Caco-2 (cell line): ENCODE results near the gene PSMD9. TPM values are rescaled to one million over a fixed set of nuclear protein-coding genes. Genes with fewer than 3 reads are reported as not detected.

Experiments used
- BruUV-seq: library from RNA; stranded (reverse); fragments of 400-500 nt; replicated peaks from 2 replicates; lab custom pipeline; 2021; lab: Mats Ljungman, UMichigan
- CTCF ChIA-PET: fragments of 300-600 bp; sonication (Branson Sonifier 250); formaldehyde crosslinking; loops from one replicate; lab custom pipeline; 2022; ENCODE audit warnings: antibody characterized with exemption; lab: Charles Lee
- POLR2A ChIA-PET: fragments of 300-600 bp; sonication (Branson Sonifier 250); formaldehyde crosslinking; loops from one replicate; lab custom pipeline; 2022; ENCODE audit warnings: antibody characterized with exemption; lab: Charles Lee
- DNase-seq, 2 experiments: peaks; one replicate each; pipeline versions ENCODE4 v3.0.0 to v3.0.0-alpha.2; 2020 to 2022
- H3K27me3 ChIP-seq: replicated peaks from 2 replicates; pipeline ENCODE4 v1.6.0; 2011; ENCODE audit warnings: low read length; ENCODE audit not compliant: control insufficient read depth, insufficient read depth
- H3K36me3 ChIP-seq: 2 replicates; pipeline ENCODE4 v1.5.1; 2011; ENCODE audit warnings: low read length; ENCODE audit not compliant: control insufficient read depth, insufficient read depth
- H3K4me1 ChIP-seq: fragments of 250-450 bp; sonication (Bioruptor Pico); 2 replicates; pipeline ENCODE4 v1.5.1; 2020; ENCODE audit warnings: mild to moderate bottlenecking
- H3K4me3 ChIP-seq: 2 replicates; pipeline ENCODE4 v1.5.1; 2011; ENCODE audit warnings: low read depth, mild to moderate bottlenecking, control low read depth, low read length
- H3K9me3 ChIP-seq: fragments of 250-450 bp; sonication (Bioruptor Pico); 2 replicates; pipeline ENCODE4 v1.5.1; 2020; ENCODE audit warnings: mild to moderate bottlenecking, moderate library complexity
- H3K27ac Mint-ChIP-seq: one replicate; pipeline ENCODE4 v1.8.0; 2022; ENCODE audit warnings: mixed read lengths; ENCODE audit not compliant: unreplicated experiment
- H3K27me3 Mint-ChIP-seq: one replicate; pipeline ENCODE4 v1.8.0; 2022; ENCODE audit warnings: mixed read lengths; ENCODE audit not compliant: insufficient read depth, unreplicated experiment
- H3K36me3 Mint-ChIP-seq: one replicate; pipeline ENCODE4 v1.8.0; 2022; ENCODE audit warnings: mild to moderate bottlenecking, mixed read lengths; ENCODE audit not compliant: insufficient read depth, unreplicated experiment
- H3K4me1 Mint-ChIP-seq: one replicate; pipeline ENCODE4 v1.8.0; 2022; ENCODE audit warnings: low read depth, mixed read lengths; ENCODE audit not compliant: unreplicated experiment
- H3K4me3 Mint-ChIP-seq: one replicate; pipeline ENCODE4 v1.8.0; 2022; ENCODE audit warnings: mild to moderate bottlenecking, moderate library complexity, mixed read lengths; ENCODE audit not compliant: unreplicated experiment
- H3K9me3 Mint-ChIP-seq: one replicate; pipeline ENCODE4 v1.8.0; 2022; ENCODE audit warnings: mixed read lengths; ENCODE audit not compliant: unreplicated experiment
- intact Hi-C: fragments of 100-400 bp; cut with micrococcal nuclease; formaldehyde crosslinking; loops from one replicate; pipeline ENCODE4 v1.10.0; 2022; ENCODE audit not compliant: unreplicated experiment
- total RNA-seq: library from RNA; stranded (reverse); gene quantifications from 2 replicates; pipeline ENCODE4 v1.2.3, GENCODE V29; 2022
- TF ChIP-seq, protein P1 (sequence below), 2 experiments: fragments of 200-600 bp in 1 of 2; IDR thresholded peaks; 1 replicate in 1 of 2; 2 replicates in 1 of 2; pipeline versions ENCODE4 v1.5.1 to v1.8.0; 2011 to 2022; ENCODE audit warnings: antibody characterized with exemption in 1 of 2, control low read depth in 1 of 2, inconsistent platforms in 1 of 2, low read depth in 1 of 2, low read length in 1 of 2, mild to moderate bottlenecking in 1 of 2, moderate library complexity in 1 of 2; ENCODE audit not compliant: insufficient read depth in 1 of 2, severe bottlenecking in 1 of 2, unreplicated experiment in 1 of 2

Gene PSMD9
- total RNA-seq, 1 experiment from 2014 or later: 53.0 TPM

DNA sequence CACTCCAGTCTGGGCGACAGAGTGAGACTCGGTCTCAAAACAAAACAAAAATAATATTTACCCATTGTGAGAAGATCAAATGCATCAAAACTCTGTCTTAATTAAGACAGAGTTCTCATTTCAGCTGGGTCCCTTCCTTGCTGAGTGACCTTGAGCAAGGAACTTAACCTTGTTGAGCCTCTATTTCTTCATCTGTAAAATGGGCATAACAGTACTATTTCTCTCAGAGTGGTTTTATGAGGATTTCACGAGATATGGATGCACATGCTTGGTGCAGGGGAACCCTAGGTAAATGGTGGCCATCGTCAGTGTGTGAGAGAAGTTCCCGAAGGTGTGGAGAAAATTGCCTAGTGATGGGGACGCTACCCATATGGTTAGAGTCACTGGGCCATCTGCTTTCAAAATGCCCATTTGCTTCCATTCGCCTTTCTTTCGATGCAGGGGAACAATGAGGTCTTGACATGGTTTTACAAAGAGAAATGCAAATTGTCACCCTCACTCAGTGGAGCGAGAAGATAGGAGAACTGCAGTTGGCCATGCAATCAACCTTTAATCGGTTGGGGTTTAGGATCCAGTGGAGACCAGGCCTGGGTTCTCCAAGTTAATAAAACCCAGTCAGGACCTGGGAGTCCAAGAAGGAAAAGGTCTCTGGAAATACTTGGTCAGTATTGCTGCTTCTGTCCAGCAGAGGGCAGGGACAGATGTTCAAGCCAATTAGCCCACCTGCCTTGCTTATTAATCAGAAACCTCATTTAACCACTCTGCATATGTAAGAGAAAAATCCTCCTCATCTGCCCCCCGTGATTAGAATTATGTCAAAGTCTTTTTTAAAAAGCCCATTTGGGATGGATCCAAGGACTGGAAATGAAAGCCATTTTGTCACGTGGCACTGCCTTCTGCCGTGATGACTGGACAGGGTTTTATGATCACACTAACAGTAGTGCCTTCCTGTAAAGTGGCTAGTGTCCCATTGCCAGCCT lies 67.0 kb downstream of the PSMD9 start:
- TF ChIP-seq, protein P1, sequence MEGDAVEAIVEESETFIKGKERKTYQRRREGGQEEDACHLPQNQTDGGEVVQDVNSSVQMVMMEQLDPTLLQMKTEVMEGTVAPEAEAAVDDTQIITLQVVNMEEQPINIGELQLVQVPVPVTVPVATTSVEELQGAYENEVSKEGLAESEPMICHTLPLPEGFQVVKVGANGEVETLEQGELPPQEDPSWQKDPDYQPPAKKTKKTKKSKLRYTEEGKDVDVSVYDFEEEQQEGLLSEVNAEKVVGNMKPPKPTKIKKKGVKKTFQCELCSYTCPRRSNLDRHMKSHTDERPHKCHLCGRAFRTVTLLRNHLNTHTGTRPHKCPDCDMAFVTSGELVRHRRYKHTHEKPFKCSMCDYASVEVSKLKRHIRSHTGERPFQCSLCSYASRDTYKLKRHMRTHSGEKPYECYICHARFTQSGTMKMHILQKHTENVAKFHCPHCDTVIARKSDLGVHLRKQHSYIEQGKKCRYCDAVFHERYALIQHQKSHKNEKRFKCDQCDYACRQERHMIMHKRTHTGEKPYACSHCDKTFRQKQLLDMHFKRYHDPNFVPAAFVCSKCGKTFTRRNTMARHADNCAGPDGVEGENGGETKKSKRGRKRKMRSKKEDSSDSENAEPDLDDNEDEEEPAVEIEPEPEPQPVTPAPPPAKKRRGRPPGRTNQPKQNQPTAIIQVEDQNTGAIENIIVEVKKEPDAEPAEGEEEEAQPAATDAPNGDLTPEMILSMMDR (IDR thresholded peaks at IDR 0.05; ENCODE audit: insufficient read depth in 1 of 2, low read depth in 1 of 2, low read length in 1 of 2, severe bottlenecking in 1 of 2, unreplicated experiment in 1 of 2): peak; percentile 57
- ChIA-PET CTCF (no interaction called here), POLR2A (no interaction called here)
- peak in 1 of 2 experiments; percentile 22 for DNase-seq
- Mint-ChIP-seq H3K27me3 (no peaks in the 10 kb centered on the region), H3K27ac (no peak overlapping the region), H3K9me3 (no peaks in the 10 kb centered on the region), H3K4me3 (no peak overlapping the region), H3K4me1 (no peaks in the 10 kb centered on the region), H3K36me3 (no peaks in the 10 kb centered on the region)
- no peaks in the 10 kb centered on the region for H3K9me3 ChIP-seq
- no peaks in the 10 kb centered on the region for H3K36me3 ChIP-seq
- no peaks in the 10 kb centered on the region for H3K4me1 ChIP-seq
- intact Hi-C loops: loop anchor here (10.0 kb wide), 1 partner anchor 59 kb away; no protein-coding TSS in a partner anchor
- no peak overlapping the region for H3K4me3 ChIP-seq
- no peaks in the 10 kb centered on the region for H3K27me3 ChIP-seq
- no TSS peak for BruUV-seq

DNA sequence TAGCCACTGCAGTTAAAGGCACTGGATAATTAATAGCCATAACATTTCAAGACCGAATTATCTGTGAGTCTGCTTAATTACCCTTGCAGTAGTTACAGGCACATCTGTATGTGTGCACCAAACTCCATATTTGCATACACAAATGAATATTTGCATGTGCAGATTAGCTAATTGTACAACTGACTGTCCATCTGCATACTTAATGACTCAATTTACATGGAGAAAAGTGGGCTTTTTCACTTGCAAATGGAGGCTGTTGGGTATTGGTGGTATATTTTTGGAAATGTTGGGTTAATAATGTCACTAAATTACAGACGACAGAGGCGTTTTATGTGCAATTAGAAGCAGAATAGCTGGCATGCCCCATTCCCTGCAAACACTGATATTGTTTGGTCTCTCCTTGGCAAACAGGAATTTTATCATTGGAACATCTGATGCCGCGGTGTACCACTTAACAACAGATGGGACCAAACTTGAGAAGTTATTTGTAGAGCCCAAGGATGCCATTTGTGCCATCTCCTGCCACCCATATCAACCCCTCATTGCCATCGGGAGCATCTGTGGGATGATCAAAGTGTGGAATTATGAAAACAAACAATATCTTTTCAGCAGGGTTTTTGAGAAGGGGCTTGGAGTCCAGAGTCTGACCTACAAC lies 69.4 kb downstream of the PSMD9 start:
- peaks cover 6% of the 10 kb centered on the region for H3K4me1 Mint-ChIP-seq
- intact Hi-C loops: loop anchor here (10.0 kb wide), 1 partner anchor 57 kb away; no protein-coding TSS in a partner anchor
- TF ChIP-seq, protein P1 (IDR thresholded peaks at IDR 0.05; ENCODE audit: insufficient read depth in 1 of 2, low read depth in 1 of 2, low read length in 1 of 2, severe bottlenecking in 1 of 2, unreplicated experiment in 1 of 2): no peak
- Histone ChIP-seq H3K4me1 (no peaks in the 10 kb centered on the region), H3K4me3 (no peak overlapping the region), H3K36me3 (no peaks in the 10 kb centered on the region), H3K27me3 (no peaks in the 10 kb centered on the region), H3K9me3 (no peaks in the 10 kb centered on the region)
- H3K9me3 Mint-ChIP-seq: no peaks in the 10 kb centered on the region
- H3K4me3 Mint-ChIP-seq: no peak overlapping the region
- CTCF ChIA-PET: no interaction called here
- no peaks in the 10 kb centered on the region for H3K36me3 Mint-ChIP-seq
- BruUV-seq: no TSS peak
- no peak for DNase-seq
- no peaks in the 10 kb centered on the region for H3K27me3 Mint-ChIP-seq
- POLR2A ChIA-PET: no interaction called here
- H3K27ac Mint-ChIP-seq: no peak overlapping the region

DNA sequence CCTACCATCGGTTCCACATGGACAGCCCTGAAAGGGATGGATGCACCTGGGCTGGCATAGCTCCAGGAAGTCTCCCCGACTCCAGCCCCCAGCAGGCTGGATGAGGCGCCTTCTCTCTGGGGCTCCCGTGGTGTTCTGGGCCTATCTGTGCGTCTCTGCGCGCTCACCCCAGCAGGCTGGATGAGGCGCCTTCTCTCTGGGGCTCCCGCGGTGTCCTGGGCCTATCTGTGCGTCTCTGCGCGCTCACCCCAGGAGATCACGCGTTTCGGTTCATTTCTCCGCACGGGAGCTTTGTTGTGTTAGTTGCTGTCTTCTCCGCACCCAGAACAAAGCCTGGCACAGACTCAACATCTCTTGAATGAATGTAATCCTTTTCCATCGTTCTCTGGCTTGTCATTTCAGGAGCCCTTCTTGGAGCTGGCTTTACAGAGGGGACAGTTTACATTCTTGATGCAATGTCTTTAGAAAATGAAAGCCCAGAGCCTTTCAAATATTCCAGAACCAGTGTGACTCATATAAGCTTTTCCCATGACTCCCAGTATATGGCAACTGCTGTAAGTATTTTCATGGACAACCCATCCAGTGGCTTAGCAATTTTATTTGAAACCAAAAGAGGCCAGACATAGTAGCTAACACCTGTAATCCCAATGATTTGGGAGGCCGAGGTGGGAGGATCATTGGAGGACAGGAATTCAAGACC lies 70.1 kb downstream of the PSMD9 start:
- Histone ChIP-seq H3K9me3 (no peaks in the 10 kb centered on the region), H3K36me3 (no peaks in the 10 kb centered on the region), H3K27me3 (no peaks in the 10 kb centered on the region), H3K4me3 (no peak overlapping the region), H3K4me1 (no peaks in the 10 kb centered on the region)
- Mint-ChIP-seq H3K9me3 (no peaks in the 10 kb centered on the region), H3K27me3 (no peaks in the 10 kb centered on the region), H3K4me3 (no peak overlapping the region), H3K27ac (no peak overlapping the region), H3K4me1 (peaks cover 6% of the 10 kb centered on the region), H3K36me3 (no peaks in the 10 kb centered on the region)
- intact Hi-C loops: loop anchor here (10.0 kb wide), 1 partner anchor 56 kb away; no protein-coding TSS in a partner anchor
- TF ChIP-seq, protein P1 (IDR thresholded peaks at IDR 0.05; ENCODE audit: insufficient read depth in 1 of 2, low read depth in 1 of 2, low read length in 1 of 2, severe bottlenecking in 1 of 2, unreplicated experiment in 1 of 2): no peak
- ChIA-PET CTCF (interaction anchor here (0.6 to 0.9 kb wide), 2 partner anchors 58 to 70 kb away, joined by 3 to 8 read pairs; no protein-coding TSS in a partner anchor), POLR2A (no interaction called here)
- no TSS peak for BruUV-seq
- DNase-seq: no peak
